Measurements from ENCODE around the gene RYR2.

RYR2 gene

GRCh38 chr1:237007147-237007881, 34.7 kb upstream of the RYR2 start:
- no peaks in the 10 kb centered on the region for H3K36me3 ChIP-seq (ENCODE audit: control insufficient read depth in 1 of 2, insufficient read depth in 2 of 2, low read length in 2 of 2)
- no peak overlapping the region for H3K4me3 ChIP-seq (ENCODE audit: low read depth in 1 of 2, low read length in 2 of 2)
- no peaks in the 10 kb centered on the region for H3K4me1 ChIP-seq (ENCODE audit: control insufficient read depth in 1 of 2, insufficient read depth in 2 of 2, low read length in 2 of 2)
- H3K9ac ChIP-seq (ENCODE audit: low read depth in 1 of 2, low read length in 2 of 2): no peak overlapping the region
- H3K9me3 ChIP-seq (ENCODE audit: control insufficient read depth in 1 of 2, low read length in 2 of 2): no peaks in the 10 kb centered on the region
- no peak overlapping the region for H3K27ac ChIP-seq (ENCODE audit: low read depth, low read length)
- no peaks in the 10 kb centered on the region for H3K27me3 ChIP-seq (ENCODE audit: control insufficient read depth in 1 of 2, insufficient read depth in 2 of 2, low read length in 2 of 2)

- no peaks in the 10 kb centered on the region for H3K27me3 ChIP-seq (ENCODE audit: control insufficient read depth in 1 of 2, insufficient read depth in 2 of 2, low read length in 2 of 2)
- no peaks in the 10 kb centered on the region for H3K9me3 ChIP-seq (ENCODE audit: control insufficient read depth in 1 of 2, low read length in 2 of 2)
- H3K4me1 ChIP-seq (ENCODE audit: control insufficient read depth in 1 of 2, insufficient read depth in 2 of 2, low read length in 2 of 2): no peaks in the 10 kb centered on the region
- H3K4me3 ChIP-seq (ENCODE audit: low read depth in 1 of 2, low read length in 2 of 2): no peak overlapping the region
- H3K9ac ChIP-seq (ENCODE audit: low read depth in 1 of 2, low read length in 2 of 2): no peak overlapping the region
- no peak overlapping the region for H3K27ac ChIP-seq (ENCODE audit: low read depth, low read length)
- H3K36me3 ChIP-seq (ENCODE audit: control insufficient read depth in 1 of 2, insufficient read depth in 2 of 2, low read length in 2 of 2): no peaks in the 10 kb centered on the region
Measured at GRCh38 chr1:237009611-237010010, 32.4 kb upstream of the RYR2 start.

DNA sequence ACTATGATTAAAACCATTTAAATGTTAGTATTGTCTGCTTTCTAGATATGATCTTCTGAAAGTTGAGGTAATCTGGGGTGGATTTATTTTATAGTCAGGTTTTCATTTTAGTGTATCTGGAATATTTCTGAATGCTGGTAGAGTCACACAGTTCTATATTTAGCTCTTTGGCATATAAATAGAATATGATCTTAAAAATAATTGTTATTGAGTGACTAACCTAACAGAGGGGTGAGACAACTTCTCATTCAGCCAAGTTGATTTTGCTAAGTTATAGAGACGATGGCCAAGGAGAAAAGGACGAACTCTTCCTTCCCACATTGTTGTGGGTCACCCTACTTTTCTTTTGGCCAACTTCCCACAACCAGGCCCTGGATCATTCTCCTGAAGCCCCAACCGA, 30.6 kb upstream of the RYR2 start:
- Histone ChIP-seq H3K9me3 (ENCODE audit: control insufficient read depth in 1 of 2, low read length in 2 of 2) (no peaks in the 10 kb centered on the region), H3K4me3 (ENCODE audit: low read depth in 1 of 2, low read length in 2 of 2) (no peak overlapping the region), H3K4me1 (ENCODE audit: control insufficient read depth in 1 of 2, insufficient read depth in 2 of 2, low read length in 2 of 2) (no peaks in the 10 kb centered on the region), H3K27me3 (ENCODE audit: control insufficient read depth in 1 of 2, insufficient read depth in 2 of 2, low read length in 2 of 2) (no peaks in the 10 kb centered on the region), H3K9ac (ENCODE audit: low read depth in 1 of 2, low read length in 2 of 2) (no peak overlapping the region), H3K27ac (ENCODE audit: low read depth, low read length) (no peak overlapping the region), H3K36me3 (ENCODE audit: control insufficient read depth in 1 of 2, insufficient read depth in 2 of 2, low read length in 2 of 2) (no peaks in the 10 kb centered on the region)

GRCh38 chr1:237012361-237012760, 29.6 kb upstream of the RYR2 start:
- no peak overlapping the region for H3K4me3 ChIP-seq (ENCODE audit: low read depth in 1 of 2, low read length in 2 of 2)
- no peaks in the 10 kb centered on the region for H3K4me1 ChIP-seq (ENCODE audit: control insufficient read depth in 1 of 2, insufficient read depth in 2 of 2, low read length in 2 of 2)
- no peak overlapping the region for H3K27ac ChIP-seq (ENCODE audit: low read depth, low read length)
- no peaks in the 10 kb centered on the region for H3K36me3 ChIP-seq (ENCODE audit: control insufficient read depth in 1 of 2, insufficient read depth in 2 of 2, low read length in 2 of 2)
- H3K9ac ChIP-seq (ENCODE audit: low read depth in 1 of 2, low read length in 2 of 2): no peak overlapping the region
- no peaks in the 10 kb centered on the region for H3K27me3 ChIP-seq (ENCODE audit: control insufficient read depth in 1 of 2, insufficient read depth in 2 of 2, low read length in 2 of 2)
- no peaks in the 10 kb centered on the region for H3K9me3 ChIP-seq (ENCODE audit: control insufficient read depth in 1 of 2, low read length in 2 of 2)

GRCh38 chr1:237012788-237013383, 29.1 kb upstream of the RYR2 start:
- H3K4me3 ChIP-seq (ENCODE audit: low read depth in 1 of 2, low read length in 2 of 2): no peak overlapping the region
- no peak overlapping the region for H3K27ac ChIP-seq (ENCODE audit: low read depth, low read length)
- no peaks in the 10 kb centered on the region for H3K36me3 ChIP-seq (ENCODE audit: control insufficient read depth in 1 of 2, insufficient read depth in 2 of 2, low read length in 2 of 2)
- no peaks in the 10 kb centered on the region for H3K27me3 ChIP-seq (ENCODE audit: control insufficient read depth in 1 of 2, insufficient read depth in 2 of 2, low read length in 2 of 2)
- no peak overlapping the region for H3K9ac ChIP-seq (ENCODE audit: low read depth in 1 of 2, low read length in 2 of 2)
- H3K4me1 ChIP-seq (ENCODE audit: control insufficient read depth in 1 of 2, insufficient read depth in 2 of 2, low read length in 2 of 2): no peaks in the 10 kb centered on the region
- H3K9me3 ChIP-seq (ENCODE audit: control insufficient read depth in 1 of 2, low read length in 2 of 2): no peaks in the 10 kb centered on the region

- no peaks in the 10 kb centered on the region for H3K9me3 ChIP-seq (ENCODE audit: control insufficient read depth in 1 of 2, low read length in 2 of 2)
- H3K27ac ChIP-seq (ENCODE audit: low read depth, low read length): no peak overlapping the region
Measured at GRCh38 chr1:237013608-237014007, 28.4 kb upstream of the RYR2 start.

DNA sequence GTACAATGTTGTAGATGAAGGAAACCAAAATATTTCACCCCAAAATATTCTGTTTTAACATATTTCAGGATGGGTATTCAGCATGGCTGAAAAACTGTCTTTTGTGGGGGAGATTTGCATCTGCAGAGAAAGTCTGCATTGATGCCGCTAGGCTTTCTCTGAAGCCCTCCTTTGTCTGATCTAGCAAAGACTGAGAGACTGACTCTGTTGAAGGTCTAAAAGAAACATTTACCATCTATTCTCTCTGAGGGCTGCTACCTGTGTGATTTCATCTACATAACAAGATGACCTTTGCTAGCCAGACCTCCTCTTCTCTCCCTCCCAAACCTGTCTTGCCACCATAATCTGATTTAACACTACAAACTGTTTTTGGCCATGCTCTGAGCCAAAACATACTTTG, 25.4 kb upstream of the RYR2 start:
- no peaks in the 10 kb centered on the region for H3K4me1 ChIP-seq (ENCODE audit: control insufficient read depth in 1 of 2, insufficient read depth in 2 of 2, low read length in 2 of 2)
- H3K36me3 ChIP-seq (ENCODE audit: control insufficient read depth in 1 of 2, insufficient read depth in 2 of 2, low read length in 2 of 2): no peaks in the 10 kb centered on the region
- H3K9ac ChIP-seq (ENCODE audit: low read depth in 1 of 2, low read length in 2 of 2): no peak overlapping the region
- no peaks in the 10 kb centered on the region for H3K9me3 ChIP-seq (ENCODE audit: control insufficient read depth in 1 of 2, low read length in 2 of 2)
- H3K27ac ChIP-seq (ENCODE audit: low read depth, low read length): no peak overlapping the region
- H3K27me3 ChIP-seq (ENCODE audit: control insufficient read depth in 1 of 2, insufficient read depth in 2 of 2, low read length in 2 of 2): no peaks in the 10 kb centered on the region
- no peak overlapping the region for H3K4me3 ChIP-seq (ENCODE audit: low read depth in 1 of 2, low read length in 2 of 2)

More at GRCh38 chr1:237013608-237014007, 28.4 kb upstream of the RYR2 start:
- Histone ChIP-seq H3K36me3 (ENCODE audit: control insufficient read depth in 1 of 2, insufficient read depth in 2 of 2, low read length in 2 of 2) (no peaks in the 10 kb centered on the region), H3K27me3 (ENCODE audit: control insufficient read depth in 1 of 2, insufficient read depth in 2 of 2, low read length in 2 of 2) (no peaks in the 10 kb centered on the region), H3K4me3 (ENCODE audit: low read depth in 1 of 2, low read length in 2 of 2) (no peak overlapping the region), H3K9ac (ENCODE audit: low read depth in 1 of 2, low read length in 2 of 2) (no peak overlapping the region), H3K4me1 (ENCODE audit: control insufficient read depth in 1 of 2, insufficient read depth in 2 of 2, low read length in 2 of 2) (no peaks in the 10 kb centered on the region)

DNA sequence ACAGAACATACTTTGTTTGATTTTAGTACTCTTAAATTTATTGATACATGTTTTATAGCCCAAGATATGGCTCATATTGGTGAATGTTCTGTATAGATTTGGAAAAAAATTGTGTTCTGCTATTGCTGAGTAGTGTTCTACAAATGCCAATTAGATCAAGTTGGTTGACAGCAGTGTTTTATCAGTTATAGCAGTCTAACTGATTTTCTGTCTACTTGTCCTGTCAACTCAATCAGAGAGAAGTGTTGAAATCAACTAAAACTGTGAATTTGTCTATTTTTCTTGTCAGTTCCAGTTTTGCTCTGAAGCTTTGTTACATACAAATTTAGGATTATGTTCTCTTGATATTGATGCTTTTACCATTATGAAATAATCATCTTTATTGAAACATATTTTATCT, 23.1 kb upstream of the RYR2 start:
- Histone ChIP-seq H3K4me3 (ENCODE audit: low read depth in 1 of 2, low read length in 2 of 2) (no peak overlapping the region), H3K9me3 (ENCODE audit: control insufficient read depth in 1 of 2, low read length in 2 of 2) (no peaks in the 10 kb centered on the region), H3K4me1 (ENCODE audit: control insufficient read depth in 1 of 2, insufficient read depth in 2 of 2, low read length in 2 of 2) (no peaks in the 10 kb centered on the region), H3K9ac (ENCODE audit: low read depth in 1 of 2, low read length in 2 of 2) (no peak overlapping the region), H3K27ac (ENCODE audit: low read depth, low read length) (no peak overlapping the region), H3K27me3 (ENCODE audit: control insufficient read depth in 1 of 2, insufficient read depth in 2 of 2, low read length in 2 of 2) (no peaks in the 10 kb centered on the region), H3K36me3 (ENCODE audit: control insufficient read depth in 1 of 2, insufficient read depth in 2 of 2, low read length in 2 of 2) (no peaks in the 10 kb centered on the region)

DNA sequence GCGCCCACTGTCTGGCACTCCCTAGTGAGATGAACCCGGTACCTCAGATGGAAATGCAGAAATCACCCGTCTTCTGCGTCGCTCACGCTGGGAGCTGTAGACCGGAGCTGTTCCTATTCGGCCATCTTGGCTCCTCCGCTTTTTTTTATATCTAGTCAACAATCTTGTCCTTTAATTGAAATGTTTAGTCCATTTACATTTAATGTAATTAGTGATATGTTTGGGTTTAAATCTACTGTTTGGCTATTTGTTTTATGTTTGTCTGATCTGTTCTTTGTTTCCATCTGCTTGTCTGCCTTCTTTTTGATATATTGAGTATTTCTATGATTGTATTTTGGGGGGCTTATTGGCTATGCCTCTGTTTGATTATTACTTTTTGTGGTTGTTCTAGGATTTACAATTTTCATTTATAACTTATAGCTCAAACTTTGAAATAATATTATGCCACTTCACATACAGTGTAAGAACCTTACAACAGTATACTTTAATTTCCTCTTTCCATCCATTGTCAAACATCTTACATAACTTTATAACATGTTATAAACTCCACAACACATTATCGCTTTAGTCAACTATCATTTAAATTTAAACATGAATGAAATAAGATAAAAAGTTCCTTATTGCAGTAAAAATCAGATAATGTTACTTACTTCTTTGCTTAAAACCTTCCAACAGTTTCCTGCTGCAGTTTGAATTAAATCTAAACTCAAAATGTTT, 16.5 kb upstream of the RYR2 start:
- Histone ChIP-seq H3K9me3 (ENCODE audit: control insufficient read depth in 1 of 2, low read length in 2 of 2) (no peaks in the 10 kb centered on the region), H3K27me3 (ENCODE audit: control insufficient read depth in 1 of 2, insufficient read depth in 2 of 2, low read length in 2 of 2) (no peaks in the 10 kb centered on the region), H3K9ac (ENCODE audit: low read depth in 1 of 2, low read length in 2 of 2) (no peak overlapping the region), H3K27ac (ENCODE audit: low read depth, low read length) (no peak overlapping the region), H3K4me1 (ENCODE audit: control insufficient read depth in 1 of 2, insufficient read depth in 2 of 2, low read length in 2 of 2) (no peaks in the 10 kb centered on the region), H3K36me3 (ENCODE audit: control insufficient read depth in 1 of 2, insufficient read depth in 2 of 2, low read length in 2 of 2) (no peaks in the 10 kb centered on the region), H3K4me3 (ENCODE audit: low read depth in 1 of 2, low read length in 2 of 2) (no peak overlapping the region)

DNA sequence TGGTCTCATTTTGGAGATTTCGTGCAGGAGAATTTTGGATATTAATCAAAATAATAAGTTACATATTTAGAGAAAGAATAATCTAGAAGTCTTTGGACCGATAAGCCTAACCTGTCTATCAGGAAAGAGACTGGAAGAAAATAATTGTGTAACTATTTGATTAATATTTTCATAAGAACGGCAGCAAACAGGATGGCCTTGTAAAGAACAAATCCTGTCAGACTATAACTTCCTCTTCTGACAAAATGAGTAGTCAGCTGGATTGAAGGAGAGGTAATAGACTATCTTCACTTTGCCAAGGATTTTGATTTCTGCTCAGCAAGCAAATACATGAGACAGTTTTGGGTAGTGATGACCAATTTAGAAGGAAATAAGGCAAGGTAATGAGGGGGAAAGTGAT, 12.7 kb upstream of the RYR2 start:
- H3K9ac ChIP-seq (ENCODE audit: low read depth in 1 of 2, low read length in 2 of 2): no peak overlapping the region
- H3K4me3 ChIP-seq (ENCODE audit: low read depth in 1 of 2, low read length in 2 of 2): no peak overlapping the region
- no peaks in the 10 kb centered on the region for H3K36me3 ChIP-seq (ENCODE audit: control insufficient read depth in 1 of 2, insufficient read depth in 2 of 2, low read length in 2 of 2)
- no peak overlapping the region for H3K27ac ChIP-seq (ENCODE audit: low read depth, low read length)
- no peaks in the 10 kb centered on the region for H3K4me1 ChIP-seq (ENCODE audit: control insufficient read depth in 1 of 2, insufficient read depth in 2 of 2, low read length in 2 of 2)
- no peaks in the 10 kb centered on the region for H3K9me3 ChIP-seq (ENCODE audit: control insufficient read depth in 1 of 2, low read length in 2 of 2)
- peaks cover 0 to 4% of the 10 kb centered on the region in 2 donors for H3K27me3 ChIP-seq (ENCODE audit: control insufficient read depth in 1 of 2, insufficient read depth in 2 of 2, low read length in 2 of 2)
